ENCODE measurements around the gene PHF13.
A peak's percentile ranks its signal among the peaks of the same experiment; 100 is the strongest.

PHF13 gene

DNA sequence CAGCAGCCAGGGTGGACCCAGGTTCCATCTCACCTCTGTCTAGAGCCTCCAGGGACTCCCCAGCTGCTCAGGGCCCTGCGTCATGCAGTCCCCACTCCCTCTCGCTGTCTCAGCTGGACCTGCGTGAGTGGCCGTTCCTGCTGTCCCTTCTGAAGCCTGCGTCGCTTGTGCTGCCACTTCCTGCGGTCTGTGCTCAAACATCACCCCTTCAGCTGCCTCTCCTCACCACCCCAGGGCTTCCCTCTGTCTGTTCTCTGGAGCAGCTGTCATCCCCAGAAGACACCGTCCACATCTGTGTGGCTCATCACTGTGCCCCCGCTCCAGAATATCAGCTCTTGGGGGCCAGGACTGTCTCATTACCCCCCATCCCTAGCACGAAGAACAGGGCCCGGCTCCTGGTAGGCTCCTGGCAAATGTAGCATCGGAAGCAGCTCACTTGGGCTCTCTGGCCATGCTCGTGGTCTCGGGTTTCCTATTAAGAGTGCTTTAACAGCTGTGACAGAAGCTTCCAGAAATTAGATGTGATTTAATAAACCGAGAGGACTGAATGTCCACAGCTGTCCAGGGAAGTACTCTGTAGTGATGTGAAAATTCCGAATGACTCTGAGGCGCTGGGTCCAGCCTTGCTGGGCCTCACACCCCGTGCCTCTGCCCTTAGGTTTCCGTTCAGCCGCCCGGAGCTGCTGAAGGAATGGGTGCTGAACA lies 14.5 kb downstream of the PHF13 start:
- TF ChIP-seq, protein P1, sequence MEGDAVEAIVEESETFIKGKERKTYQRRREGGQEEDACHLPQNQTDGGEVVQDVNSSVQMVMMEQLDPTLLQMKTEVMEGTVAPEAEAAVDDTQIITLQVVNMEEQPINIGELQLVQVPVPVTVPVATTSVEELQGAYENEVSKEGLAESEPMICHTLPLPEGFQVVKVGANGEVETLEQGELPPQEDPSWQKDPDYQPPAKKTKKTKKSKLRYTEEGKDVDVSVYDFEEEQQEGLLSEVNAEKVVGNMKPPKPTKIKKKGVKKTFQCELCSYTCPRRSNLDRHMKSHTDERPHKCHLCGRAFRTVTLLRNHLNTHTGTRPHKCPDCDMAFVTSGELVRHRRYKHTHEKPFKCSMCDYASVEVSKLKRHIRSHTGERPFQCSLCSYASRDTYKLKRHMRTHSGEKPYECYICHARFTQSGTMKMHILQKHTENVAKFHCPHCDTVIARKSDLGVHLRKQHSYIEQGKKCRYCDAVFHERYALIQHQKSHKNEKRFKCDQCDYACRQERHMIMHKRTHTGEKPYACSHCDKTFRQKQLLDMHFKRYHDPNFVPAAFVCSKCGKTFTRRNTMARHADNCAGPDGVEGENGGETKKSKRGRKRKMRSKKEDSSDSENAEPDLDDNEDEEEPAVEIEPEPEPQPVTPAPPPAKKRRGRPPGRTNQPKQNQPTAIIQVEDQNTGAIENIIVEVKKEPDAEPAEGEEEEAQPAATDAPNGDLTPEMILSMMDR (IDR thresholded peaks at IDR 0.05; ENCODE audit: low read depth, low read length, missing control alignments) = no peak
- H3K4me3 ChIP-seq (ENCODE audit: low read depth, low read length) = no peak overlapping the region
- in situ Hi-C loops (cut with HindIII; ENCODE audit: low sequenced_read_pairs) = no loop called here
- DNase-seq (ENCODE audit: low read depth) = no peak

DNA sequence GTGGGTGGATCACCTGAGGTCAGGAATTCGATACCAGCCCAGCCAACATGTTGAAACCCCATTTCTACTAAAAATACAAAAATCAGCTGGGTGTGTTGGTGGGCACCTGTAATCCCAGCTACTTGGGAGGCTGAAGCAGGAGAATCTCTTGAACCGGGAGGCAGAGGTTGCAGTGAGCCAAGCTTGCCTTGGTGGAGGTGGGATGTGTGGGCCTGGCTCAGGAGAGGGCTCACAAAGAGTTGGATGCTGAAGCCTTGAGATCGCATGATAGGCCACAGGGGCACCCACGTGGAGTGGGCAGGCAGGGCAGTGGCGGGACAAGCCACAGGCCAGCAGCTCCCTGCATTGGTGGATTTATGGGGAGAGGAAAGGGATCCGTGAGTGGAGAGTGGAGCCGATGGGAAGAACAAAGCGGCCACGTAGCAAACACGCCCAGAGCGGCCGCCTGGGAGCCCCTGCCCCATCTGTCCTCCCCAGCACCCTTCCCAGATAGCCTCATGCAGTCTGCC lies 15.5 kb downstream of the PHF13 start:
- TF ChIP-seq, protein P1 (IDR thresholded peaks at IDR 0.05; ENCODE audit: low read depth, low read length, missing control alignments) = no peak
- H3K4me3 ChIP-seq (ENCODE audit: low read depth, low read length) = no peak overlapping the region
- in situ Hi-C loops (cut with HindIII; ENCODE audit: low sequenced_read_pairs) = no loop called here
- DNase-seq (ENCODE audit: low read depth) = no peak

DNA sequence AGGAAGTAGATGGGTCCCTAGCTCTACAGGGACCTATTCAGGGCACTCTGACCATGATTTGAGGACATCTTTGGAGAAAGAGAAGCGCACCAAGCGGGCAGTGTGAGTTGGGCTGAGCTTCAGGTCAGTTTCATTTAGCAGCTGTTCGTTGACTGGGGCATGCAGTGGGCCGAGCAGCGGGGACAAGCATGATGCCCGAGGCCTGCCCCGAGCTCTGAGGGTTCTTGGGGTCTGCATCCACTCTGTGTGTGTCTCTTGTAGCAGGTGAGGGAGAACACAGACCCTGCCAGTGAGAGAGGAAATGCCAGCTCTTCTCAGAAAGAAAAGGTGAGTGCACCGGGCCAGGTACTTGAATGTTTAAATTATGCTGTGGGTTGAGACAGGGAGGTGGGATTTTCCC lies 16.5 kb downstream of the PHF13 start:
- no peak for DNase-seq (ENCODE audit: low read depth)
- no peak overlapping the region for H3K4me3 ChIP-seq (ENCODE audit: low read depth, low read length)
- in situ Hi-C loops (cut with HindIII; ENCODE audit: low sequenced_read_pairs) = no loop called here
- TF ChIP-seq, protein P1 (IDR thresholded peaks at IDR 0.05; ENCODE audit: low read depth, low read length, missing control alignments) = no peak

DNA sequence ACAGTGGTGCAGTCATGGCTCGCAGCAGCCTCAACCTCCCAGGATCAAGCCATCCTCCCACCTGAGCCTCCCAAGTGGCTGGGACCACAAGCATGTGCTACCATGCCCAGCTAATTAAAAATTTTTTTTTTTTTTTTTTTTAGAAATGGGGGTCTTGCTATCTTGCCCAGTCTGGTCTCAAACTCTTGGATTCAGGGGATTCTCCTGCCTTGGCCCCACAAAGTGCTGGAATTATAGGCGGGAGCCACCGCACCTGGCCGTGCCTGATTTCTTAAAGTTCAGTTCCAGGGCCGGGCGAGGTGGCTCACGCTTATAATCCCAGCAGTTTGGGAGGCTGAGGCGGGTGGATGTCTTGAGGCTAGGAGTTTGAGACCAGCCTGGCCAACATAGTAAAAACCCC lies 17.5 kb downstream of the PHF13 start:
- TF ChIP-seq, protein P1 (IDR thresholded peaks at IDR 0.05; ENCODE audit: low read depth, low read length, missing control alignments) = no peak
- DNase-seq (ENCODE audit: low read depth) = no peak
- no peak overlapping the region for H3K4me3 ChIP-seq (ENCODE audit: low read depth, low read length)
- in situ Hi-C loops (cut with HindIII; ENCODE audit: low sequenced_read_pairs) = no loop called here

DNA sequence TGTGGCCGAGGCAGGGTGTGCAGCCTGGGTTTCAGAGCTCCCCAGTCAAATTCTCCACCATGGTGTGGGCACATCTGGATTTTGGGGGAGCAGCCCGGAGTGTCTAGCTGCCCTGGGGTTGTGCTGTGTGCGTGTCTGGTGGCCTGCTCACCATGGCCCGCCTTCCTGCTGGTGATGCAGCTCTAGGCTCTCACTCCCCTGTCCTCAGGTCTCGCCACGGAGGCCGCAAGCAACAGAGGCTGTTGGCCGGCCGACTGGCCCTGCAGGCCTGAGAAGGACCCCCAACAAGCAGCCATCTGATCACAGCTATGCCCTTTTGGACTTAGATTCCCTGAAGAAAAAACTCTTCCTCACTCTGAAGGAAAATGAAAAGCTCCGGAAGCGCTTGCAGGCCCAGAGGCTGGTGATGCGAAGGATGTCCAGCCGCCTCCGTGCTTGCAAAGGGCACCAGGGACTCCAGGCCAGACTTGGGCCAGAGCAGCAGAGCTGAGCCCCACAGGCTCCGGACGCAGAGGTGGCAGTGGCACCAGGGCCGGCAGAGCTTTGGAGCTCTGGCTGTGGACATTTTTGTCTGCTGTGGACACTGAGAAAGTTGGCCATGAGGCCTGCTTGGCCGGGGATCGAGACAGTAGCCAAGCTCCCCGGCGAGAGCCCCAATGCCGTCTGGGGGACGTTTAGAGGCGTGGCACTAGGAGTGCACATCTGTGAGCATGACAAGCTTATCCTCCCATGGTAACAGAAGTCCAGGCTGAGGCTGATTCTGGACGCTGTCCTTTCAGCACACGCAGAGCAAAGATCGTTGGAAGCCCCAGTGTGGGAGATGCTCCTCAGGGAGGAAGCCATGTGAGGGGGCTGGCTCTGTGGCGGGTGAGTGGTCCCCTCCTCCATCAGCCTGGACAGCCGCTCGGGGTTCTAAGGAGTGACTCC lies 19.3 kb downstream of the PHF13 start:
- TF ChIP-seq, protein P1 (IDR thresholded peaks at IDR 0.05; ENCODE audit: low read depth, low read length, missing control alignments) = no peak

DNA sequence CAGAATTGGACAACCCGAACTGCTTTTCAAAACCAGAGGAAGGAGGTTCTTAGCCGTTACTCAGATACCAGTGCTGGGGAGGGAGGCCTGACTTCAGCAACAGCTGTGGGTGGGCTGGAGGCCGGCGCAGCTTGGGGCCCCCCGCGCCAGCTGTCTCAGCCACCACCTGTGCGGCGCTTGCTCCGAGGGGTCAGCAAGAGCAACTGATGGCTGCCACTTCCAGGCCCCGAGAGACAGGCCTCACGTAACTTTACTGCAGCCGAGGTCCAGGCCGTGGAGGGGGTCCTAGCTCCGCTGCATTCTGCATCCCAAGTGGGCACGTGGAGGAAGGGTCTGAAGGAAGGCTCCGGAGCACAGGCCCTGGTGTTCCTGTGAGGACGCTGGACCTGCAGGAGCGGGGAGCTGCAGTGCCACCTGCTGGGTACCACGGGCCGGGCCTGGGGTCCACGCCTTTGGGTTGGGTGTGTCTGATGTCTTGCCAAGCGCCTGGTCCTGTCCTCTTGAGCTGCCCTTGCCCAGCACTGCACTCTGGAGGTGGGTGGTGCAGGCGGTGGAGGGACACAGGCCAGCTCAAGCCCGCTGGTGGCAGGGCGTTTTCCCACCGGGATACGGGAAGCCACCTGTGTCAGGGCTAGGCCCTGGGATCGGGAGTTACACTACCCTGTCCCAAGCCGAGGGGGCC lies 21.0 kb downstream of the PHF13 start:
- TF ChIP-seq, protein P1 (IDR thresholded peaks at IDR 0.05; ENCODE audit: low read depth, low read length, missing control alignments) = peak; percentile 42
- in situ Hi-C loops (cut with HindIII; ENCODE audit: low sequenced_read_pairs) = no loop called here
- H3K4me3 ChIP-seq (ENCODE audit: low read depth, low read length) = no peak overlapping the region
- no peak for DNase-seq (ENCODE audit: low read depth)

More for the DNA sequence above, 19.3 kb downstream of the PHF13 start:
- no peak for DNase-seq (ENCODE audit: low read depth)
- in situ Hi-C loops (cut with HindIII; ENCODE audit: low sequenced_read_pairs) = no loop called here
- no peak overlapping the region for H3K4me3 ChIP-seq (ENCODE audit: low read depth, low read length)
